GM21723 (cell line): ENCODE data around the gene MAML2.

Source experiments
- ATAC-seq: cut with Tn5 transposase; IDR thresholded peaks from one replicate; pipeline ENCODE4 v1.9.1; 2021; ENCODE audit warnings: mild to moderate bottlenecking, moderate library complexity; ENCODE audit not compliant: unreplicated experiment

MAML2 gene

GRCh38 chr11:95996621-95997235, 346.3 kb downstream of the MAML2 start:
- no peak for ATAC-seq

- no peak for ATAC-seq
Observed at GRCh38 chr11:95994329-95994728, 348.7 kb downstream of the MAML2 start.

- ATAC-seq, result no peak
Observed at GRCh38 chr11:95993438-95994298, 349.3 kb downstream of the MAML2 start.

GRCh38 chr11:95991545-95991944, 351.4 kb downstream of the MAML2 start:
- no peak for ATAC-seq

GRCh38 chr11:95991101-95991500, 351.9 kb downstream of the MAML2 start:
- no peak for ATAC-seq

GRCh38 chr11:95989780-95990179, 353.2 kb downstream of the MAML2 start:
- ATAC-seq, result no peak

- ATAC-seq, result no peak
Observed at GRCh38 chr11:95989076-95989605, 353.9 kb downstream of the MAML2 start.

GRCh38 chr11:95985174-95985808, 357.7 kb downstream of the MAML2 start:
- ATAC-seq, result no peak

- ATAC-seq, result no peak
Observed at GRCh38 chr11:95984072-95984471, 358.9 kb downstream of the MAML2 start.

GRCh38 chr11:95977534-95978174, 365.3 kb downstream of the MAML2 start:
- no peak for ATAC-seq

- ATAC-seq, result no peak
Observed at GRCh38 chr11:95976550-95976949, 366.4 kb downstream of the MAML2 start.

GRCh38 chr11:95975343-95975742, 367.7 kb downstream of the MAML2 start:
- no peak for ATAC-seq

GRCh38 chr11:95972060-95972459, 370.9 kb downstream of the MAML2 start:
- no peak for ATAC-seq

GRCh38 chr11:95968585-95968984, 374.4 kb downstream of the MAML2 start:
- ATAC-seq, result no peak

- ATAC-seq, result no peak
Observed at GRCh38 chr11:95964281-95964680, 378.7 kb downstream of the MAML2 start.

GRCh38 chr11:95961758-95962157, 381.2 kb downstream of the MAML2 start:
- ATAC-seq, result no peak

- no peak for ATAC-seq
Observed at GRCh38 chr11:95950905-95951304, 392.1 kb downstream of the MAML2 start.

GRCh38 chr11:95948637-95949036, 394.4 kb downstream of the MAML2 start:
- no peak for ATAC-seq

- ATAC-seq, result no peak
Observed at GRCh38 chr11:95944623-95945022, 398.4 kb downstream of the MAML2 start.

- ATAC-seq, result no peak
Observed at GRCh38 chr11:95943546-95943945, 399.4 kb downstream of the MAML2 start.

- no peak for ATAC-seq
Observed at GRCh38 chr11:95939091-95939490, 403.9 kb downstream of the MAML2 start.
